Measurements from ENCODE around the gene ZNF140. TPM values are rescaled to one million over a fixed set of nuclear protein-coding genes. Genes with fewer than 3 reads are reported as not detected.

The ZNF140 gene
- total and polyA plus RNA-seq, 7 experiments from 2014 or later = 11.2 to 30.7 (median 22.9) TPM

GRCh38 chr12:133083345-133083744 is 2.6 kb downstream of the ZNF140 start:
- Histone ChIP-seq H3K9me3 (ENCODE audit: control insufficient read depth in 2 of 3, low read length in 3 of 3) (peaks cover 6 to 75% (median 30%) of the 10 kb centered on the region in 3 experiments), H3K27ac (ENCODE audit: low read depth, low read length) (no peak overlapping the region), H3K27me3 (ENCODE audit: control insufficient read depth in 2 of 2, insufficient read depth in 2 of 2, low read length in 2 of 2) (no peaks in the 10 kb centered on the region), H3K4me1 (ENCODE audit: control insufficient read depth in 2 of 2, insufficient read depth in 2 of 2, low read length in 2 of 2) (peaks cover 7 to 11% of the 10 kb centered on the region in 2 donors), H3K4me3 (ENCODE audit: low read length) (no peak overlapping the region), H3K36me3 (ENCODE audit: control insufficient read depth in 2 of 3, insufficient read depth in 3 of 3, low read length in 3 of 3) (peaks cover 11 to 69% (median 37%) of the 10 kb centered on the region in 3 experiments)
- no peak for ATAC-seq
- Mint-ChIP-seq H3K27ac (no peak overlapping the region), H3K36me3 (peaks cover 32 to 72% (median 66%) of the 10 kb centered on the region in 5 donors), H3K9me3 (peaks cover 4 to 76% (median 38%) of the 10 kb centered on the region in 11 donors), H3K4me1 (peaks cover 0 to 24% (median 10%) of the 10 kb centered on the region in 7 donors), H3K4me3 (peak overlapping the region in 1 of 10 donors; percentile 16), H3K27me3 (no peaks in the 10 kb centered on the region)
- no peak for DNase-seq
- POLR2A ChIA-PET = interaction anchor here (0.7 kb wide), 1 partner anchor 174 kb away, joined by 3 read pairs; no protein-coding TSS in a partner anchor
- CTCF ChIA-PET = no interaction called here
- intact Hi-C loops (cut with micrococcal nuclease) = no loop called here

DNA sequence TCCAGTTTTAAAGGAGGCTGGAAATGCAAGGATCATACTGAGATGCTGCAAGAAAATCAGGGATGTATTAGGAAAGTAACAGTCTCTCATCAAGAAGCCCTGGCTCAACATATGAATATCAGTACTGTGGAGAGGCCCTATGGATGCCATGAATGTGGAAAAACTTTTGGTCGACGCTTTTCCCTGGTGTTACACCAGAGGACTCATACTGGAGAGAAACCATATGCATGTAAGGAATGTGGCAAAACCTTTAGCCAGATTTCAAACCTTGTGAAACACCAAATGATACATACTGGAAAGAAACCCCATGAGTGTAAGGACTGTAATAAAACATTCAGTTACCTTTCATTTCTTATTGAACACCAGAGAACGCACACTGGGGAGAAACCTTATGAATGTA is 24.9 kb downstream of the ZNF140 start:
- Mint-ChIP-seq H3K36me3 (peaks cover 36 to 87% (median 79%) of the 10 kb centered on the region in 5 donors), H3K27ac (no peak overlapping the region), H3K27me3 (no peaks in the 10 kb centered on the region), H3K4me3 (peak overlapping the region in 1 of 10 donors; percentile 9), H3K9me3 (peaks cover 8 to 100% (median 87%) of the 10 kb centered on the region in 11 donors), H3K4me1 (peaks cover 0 to under 1% (median 0%) of the 10 kb centered on the region in 7 donors)
- DNase-seq = no peak
- Histone ChIP-seq H3K4me3 (ENCODE audit: low read length) (peak overlapping the region; percentile 6), H3K36me3 (ENCODE audit: control insufficient read depth in 2 of 3, insufficient read depth in 3 of 3, low read length in 3 of 3) (peaks cover 26 to 68% (median 30%) of the 10 kb centered on the region in 3 experiments), H3K4me1 (ENCODE audit: control insufficient read depth in 2 of 2, insufficient read depth in 2 of 2, low read length in 2 of 2) (no peaks in the 10 kb centered on the region), H3K27ac (ENCODE audit: low read depth, low read length) (no peak overlapping the region), H3K27me3 (ENCODE audit: control insufficient read depth in 2 of 2, insufficient read depth in 2 of 2, low read length in 2 of 2) (no peaks in the 10 kb centered on the region), H3K9me3 (ENCODE audit: control insufficient read depth in 2 of 3, low read length in 3 of 3) (peaks cover 54 to 96% (median 60%) of the 10 kb centered on the region in 3 experiments)
- intact Hi-C loops (cut with micrococcal nuclease) = no loop called here
- ChIA-PET POLR2A (interaction anchor here (1.2 kb wide), 1 partner anchor 95 kb away, joined by 3 read pairs; no protein-coding TSS in a partner anchor), CTCF (no interaction called here)
- no peak for ATAC-seq

- no peak overlapping the region for H3K27ac ChIP-seq (ENCODE audit: low read depth, low read length)
- H3K4me3 ChIP-seq (ENCODE audit: low read length) = no peak overlapping the region
- Mint-ChIP-seq H3K9me3 (peaks cover 7 to 100% (median 86%) of the 10 kb centered on the region in 11 donors), H3K4me3 (no peak overlapping the region), H3K4me1 (no peaks in the 10 kb centered on the region), H3K36me3 (peaks cover 31 to 81% (median 74%) of the 10 kb centered on the region in 5 donors), H3K27ac (no peak overlapping the region), H3K27me3 (no peaks in the 10 kb centered on the region)
- H3K27me3 ChIP-seq (ENCODE audit: control insufficient read depth in 2 of 2, insufficient read depth in 2 of 2, low read length in 2 of 2) = no peaks in the 10 kb centered on the region
- H3K4me1 ChIP-seq (ENCODE audit: control insufficient read depth in 2 of 2, insufficient read depth in 2 of 2, low read length in 2 of 2) = no peaks in the 10 kb centered on the region
- ChIA-PET POLR2A (interaction anchor here (1.2 kb wide), 1 partner anchor 94 kb away, joined by 3 read pairs; no protein-coding TSS in a partner anchor), CTCF (no interaction called here)
- H3K36me3 ChIP-seq (ENCODE audit: control insufficient read depth in 2 of 3, insufficient read depth in 3 of 3, low read length in 3 of 3) = peaks cover 26 to 62% (median 26%) of the 10 kb centered on the region in 3 experiments
- DNase-seq (no peak), ATAC-seq (no peak)
- H3K9me3 ChIP-seq (ENCODE audit: control insufficient read depth in 2 of 3, low read length in 3 of 3) = peaks cover 54 to 96% (median 58%) of the 10 kb centered on the region in 3 experiments
- intact Hi-C loops (cut with micrococcal nuclease) = no loop called here
Observed at GRCh38 chr12:133106253-133106652, 25.5 kb downstream of the ZNF140 start.

- H3K36me3 Mint-ChIP-seq = peaks cover 28 to 75% (median 68%) of the 10 kb centered on the region in 5 donors
- Histone ChIP-seq H3K9me3 (ENCODE audit: control insufficient read depth in 2 of 3, low read length in 3 of 3) (peaks cover 48 to 93% (median 55%) of the 10 kb centered on the region in 3 experiments), H3K36me3 (ENCODE audit: control insufficient read depth in 2 of 3, insufficient read depth in 3 of 3, low read length in 3 of 3) (peaks cover 18 to 53% (median 21%) of the 10 kb centered on the region in 3 experiments), H3K4me1 (ENCODE audit: control insufficient read depth in 2 of 2, insufficient read depth in 2 of 2, low read length in 2 of 2) (no peaks in the 10 kb centered on the region), H3K27me3 (ENCODE audit: control insufficient read depth in 2 of 2, insufficient read depth in 2 of 2, low read length in 2 of 2) (no peaks in the 10 kb centered on the region), H3K4me3 (ENCODE audit: low read length) (no peak overlapping the region), H3K27ac (ENCODE audit: low read depth, low read length) (no peak overlapping the region)
- ChIA-PET CTCF (no interaction called here), POLR2A (interaction anchor here (1.2 kb wide), 1 partner anchor 94 kb away, joined by 3 read pairs; no protein-coding TSS in a partner anchor)
- intact Hi-C loops (cut with micrococcal nuclease) = no loop called here
- no peak for DNase-seq
- no peak overlapping the region for H3K27ac Mint-ChIP-seq
- H3K4me1 Mint-ChIP-seq = no peaks in the 10 kb centered on the region
- H3K27me3 Mint-ChIP-seq = no peaks in the 10 kb centered on the region
- H3K4me3 Mint-ChIP-seq = no peak overlapping the region
- no peak for ATAC-seq
- peaks cover 4 to 100% (median 83%) of the 10 kb centered on the region in 11 donors for H3K9me3 Mint-ChIP-seq
Observed at GRCh38 chr12:133107121-133107520, 26.4 kb downstream of the ZNF140 start.

- intact Hi-C loops (cut with micrococcal nuclease) = no loop called here
- Histone ChIP-seq H3K27me3 (ENCODE audit: control insufficient read depth in 2 of 2, insufficient read depth in 2 of 2, low read length in 2 of 2) (no peaks in the 10 kb centered on the region), H3K9me3 (ENCODE audit: control insufficient read depth in 2 of 3, low read length in 3 of 3) (peaks cover 47 to 88% (median 54%) of the 10 kb centered on the region in 3 experiments), H3K4me3 (ENCODE audit: low read length) (no peak overlapping the region), H3K36me3 (ENCODE audit: control insufficient read depth in 2 of 3, insufficient read depth in 3 of 3, low read length in 3 of 3) (peaks cover 16 to 48% (median 19%) of the 10 kb centered on the region in 3 experiments), H3K27ac (ENCODE audit: low read depth, low read length) (no peak overlapping the region), H3K4me1 (ENCODE audit: control insufficient read depth in 2 of 2, insufficient read depth in 2 of 2, low read length in 2 of 2) (no peaks in the 10 kb centered on the region)
- no peaks in the 10 kb centered on the region for H3K27me3 Mint-ChIP-seq
- POLR2A ChIA-PET = interaction anchor here (0.9 kb wide), 1 partner anchor 97 kb away, joined by 3 read pairs; no protein-coding TSS in a partner anchor
- H3K9me3 Mint-ChIP-seq = peaks cover 4 to 98% (median 82%) of the 10 kb centered on the region in 11 donors
- no peak overlapping the region for H3K4me3 Mint-ChIP-seq
- H3K36me3 Mint-ChIP-seq = peaks cover 29 to 71% (median 64%) of the 10 kb centered on the region in 5 donors
- CTCF ChIA-PET = no interaction called here
- no peaks in the 10 kb centered on the region for H3K4me1 Mint-ChIP-seq
- H3K27ac Mint-ChIP-seq = no peak overlapping the region
- DNase-seq (no peak), ATAC-seq (no peak)
Observed at GRCh38 chr12:133108150-133108549, 27.4 kb downstream of the ZNF140 start.

- ChIA-PET POLR2A (interaction anchor here (1.0 kb wide), 1 partner anchor 10 kb away, joined by 3 read pairs; the partner anchor contains the start of genes ZNF10 and ZNF891), CTCF (no interaction called here)
- H3K9me3 ChIP-seq (ENCODE audit: control insufficient read depth in 2 of 3, low read length in 3 of 3) = peaks cover 35 to 99% (median 74%) of the 10 kb centered on the region in 3 experiments
- Mint-ChIP-seq H3K27ac (no peak overlapping the region), H3K27me3 (no peaks in the 10 kb centered on the region), H3K36me3 (peaks cover 40 to 83% (median 70%) of the 10 kb centered on the region in 5 donors), H3K4me3 (no peak overlapping the region), H3K9me3 (peaks cover 24 to 100% (median 81%) of the 10 kb centered on the region in 11 donors), H3K4me1 (peaks cover 0 to 7% (median 0%) of the 10 kb centered on the region in 7 donors)
- ATAC-seq (no peak), DNase-seq (no peak)
- intact Hi-C loops (cut with micrococcal nuclease) = no loop called here
- no peaks in the 10 kb centered on the region for H3K27me3 ChIP-seq (ENCODE audit: control insufficient read depth in 2 of 2, insufficient read depth in 2 of 2, low read length in 2 of 2)
- H3K4me1 ChIP-seq (ENCODE audit: control insufficient read depth in 2 of 2, insufficient read depth in 2 of 2, low read length in 2 of 2) = no peaks in the 10 kb centered on the region
- H3K4me3 ChIP-seq (ENCODE audit: low read length) = peak overlapping the region; percentile 26
- peaks cover 7 to 41% (median 20%) of the 10 kb centered on the region in 3 experiments for H3K36me3 ChIP-seq (ENCODE audit: control insufficient read depth in 2 of 3, insufficient read depth in 3 of 3, low read length in 3 of 3)
- no peak overlapping the region for H3K27ac ChIP-seq (ENCODE audit: low read depth, low read length)
Observed at GRCh38 chr12:133120385-133121191, 39.9 kb downstream of the ZNF140 start.
